Dermis blood vessel endothelial cell (primary cell): ENCODE data around the gene VEGFC. TPM values are rescaled to one million over a fixed set of nuclear protein-coding genes. Genes with fewer than 3 reads are reported as not detected.

ENCODE experiments used
- DNase-seq: peaks from one replicate; pipeline ENCODE4 v3.0.0; 2010
- total RNA-seq: library from RNA; depleted of rRNA; stranded (reverse); fragments of >200 nt; gene quantifications from 2 replicates; pipeline ENCODE4 v1.2.3, GENCODE V29; 2014

VEGFC gene
- total RNA-seq, 1 donor from 2014 or later, result 4.4 TPM

GRCh38 chr4:176675810-176676209 lies 116.9 kb downstream of the VEGFC start:
- no peak for DNase-seq

DNA sequence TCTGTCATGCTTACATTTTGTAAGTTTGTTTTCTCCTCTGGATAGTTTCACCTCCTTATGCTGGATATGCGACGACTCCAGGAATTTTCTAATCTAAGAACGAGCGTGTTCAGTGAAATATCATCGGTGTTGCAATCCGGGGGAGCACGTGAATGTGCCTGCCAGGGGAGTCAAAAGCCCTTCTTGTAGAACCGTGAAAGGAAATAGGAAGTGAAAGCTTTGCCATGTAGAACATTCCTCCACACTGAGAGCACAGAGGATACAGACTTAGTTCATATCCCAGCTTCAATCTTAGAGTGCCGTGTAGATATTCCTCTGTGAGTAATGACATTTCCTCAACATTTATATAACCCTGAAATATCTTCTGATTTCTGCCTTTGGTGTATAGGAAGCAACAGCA lies 121.2 kb downstream of the VEGFC start:
- no peak for DNase-seq

GRCh38 chr4:176668324-176668723 lies 124.4 kb downstream of the VEGFC start:
- DNase-seq, result no peak

DNA sequence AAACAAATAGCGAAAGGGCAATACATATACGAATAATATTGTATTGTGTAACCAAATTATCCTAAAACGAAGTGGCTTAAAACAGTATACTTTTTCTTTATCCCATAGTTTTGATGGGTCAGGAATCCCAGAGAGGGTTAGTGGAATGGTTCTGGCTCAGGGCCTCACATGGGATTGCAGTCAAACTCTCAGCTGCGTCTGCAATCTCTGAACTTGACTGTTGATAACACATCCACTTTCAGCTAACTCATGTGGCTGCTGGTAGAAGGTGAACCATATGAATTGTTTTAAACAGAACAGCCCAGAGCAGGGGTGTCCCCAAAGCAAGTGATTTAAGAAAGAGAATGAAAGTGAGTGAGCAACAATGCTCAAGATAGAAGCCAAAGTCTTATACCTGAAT lies 127.8 kb downstream of the VEGFC start:
- DNase-seq, result no peak

- no peak for DNase-seq
Observed at GRCh38 chr4:176660561-176660960, 132.2 kb downstream of the VEGFC start.

DNA sequence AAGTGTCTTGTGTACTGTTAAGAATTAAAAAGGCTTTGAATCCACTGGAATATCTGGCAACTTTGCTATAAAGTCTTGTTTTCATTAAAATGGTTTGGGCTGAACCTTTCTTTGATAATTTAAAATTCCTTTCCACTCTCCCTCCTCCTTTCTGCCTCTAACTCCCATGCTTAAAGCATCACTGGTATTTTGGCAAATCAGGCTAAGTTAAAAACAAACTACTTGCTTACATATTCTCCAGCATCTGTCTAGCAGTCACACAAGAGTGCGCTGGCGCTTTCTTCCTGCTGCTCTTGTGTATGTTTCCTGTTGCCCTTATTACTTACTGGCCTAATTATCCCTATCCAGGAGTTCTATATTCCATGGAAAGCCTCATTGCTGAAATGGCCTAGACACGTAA lies 136.6 kb downstream of the VEGFC start:
- no peak for DNase-seq

DNA sequence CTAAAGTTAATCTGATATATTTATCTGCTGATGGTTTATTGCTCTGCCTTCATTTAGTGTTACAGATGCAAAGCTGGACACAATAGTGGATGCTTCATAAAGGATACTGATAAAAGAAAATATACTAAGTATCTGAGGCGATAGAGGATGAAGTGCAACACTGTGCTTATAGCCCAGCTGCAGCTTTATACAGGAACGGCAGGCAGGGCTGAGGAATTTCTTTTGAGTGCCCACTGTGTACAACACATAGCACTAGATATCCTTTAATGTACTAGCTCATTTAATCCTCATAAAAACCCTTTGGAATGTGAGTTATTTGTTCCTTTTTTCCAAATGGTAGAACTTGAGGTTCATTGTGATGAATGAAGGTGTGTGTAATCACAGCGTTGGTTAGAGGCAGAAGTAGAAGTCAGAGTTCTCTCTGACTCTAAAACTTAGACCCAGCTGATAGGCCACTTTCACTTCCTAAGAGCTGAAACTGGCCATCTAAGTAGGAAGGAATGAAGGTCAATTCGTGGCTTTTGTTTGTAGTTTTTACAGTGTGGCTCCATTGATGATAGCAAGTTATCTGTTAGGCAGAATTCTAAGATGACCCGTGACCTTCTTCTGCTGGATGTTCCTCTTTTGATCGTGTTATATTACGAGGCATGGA lies 138.0 kb downstream of the VEGFC start:
- DNase-seq, result no peak

DNA sequence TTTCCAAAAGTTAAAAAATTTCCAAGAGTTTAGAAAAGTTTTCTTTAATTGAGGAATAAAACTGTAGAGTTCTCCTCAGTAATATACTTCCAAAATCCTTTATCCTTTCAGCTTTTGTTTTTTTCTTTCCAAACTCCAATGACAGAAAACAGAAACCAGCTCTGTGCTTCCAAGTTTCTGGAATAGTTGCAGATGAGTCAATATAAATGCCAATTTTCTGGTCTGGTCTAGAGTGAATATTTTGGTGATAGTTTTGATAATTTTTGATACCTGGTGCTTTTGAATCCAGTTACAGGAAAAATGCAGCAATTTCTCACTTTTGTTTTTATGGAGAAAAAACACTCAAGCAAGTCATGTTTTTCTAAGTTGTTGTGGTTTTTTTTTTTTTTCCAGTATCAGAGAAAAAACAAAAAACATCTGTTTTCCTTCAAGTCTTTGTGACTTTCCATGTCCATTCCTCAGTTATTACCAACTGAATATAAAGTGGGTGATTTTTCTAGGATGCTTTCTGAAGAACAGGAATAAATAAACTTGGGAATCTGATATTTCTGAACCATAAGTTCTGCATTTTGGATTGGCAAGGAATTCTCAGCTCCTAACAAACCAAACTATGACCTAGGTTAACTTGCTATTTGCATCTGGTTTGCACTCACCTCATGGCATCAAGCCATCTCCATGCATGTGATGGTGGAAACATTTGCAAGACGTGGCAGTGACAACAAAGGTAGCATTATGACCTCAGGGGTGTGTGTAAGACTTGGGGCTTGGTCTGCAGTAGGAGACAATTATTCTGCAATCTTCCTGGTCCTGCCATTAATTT lies 139.1 kb downstream of the VEGFC start:
- DNase-seq, result no peak

DNA sequence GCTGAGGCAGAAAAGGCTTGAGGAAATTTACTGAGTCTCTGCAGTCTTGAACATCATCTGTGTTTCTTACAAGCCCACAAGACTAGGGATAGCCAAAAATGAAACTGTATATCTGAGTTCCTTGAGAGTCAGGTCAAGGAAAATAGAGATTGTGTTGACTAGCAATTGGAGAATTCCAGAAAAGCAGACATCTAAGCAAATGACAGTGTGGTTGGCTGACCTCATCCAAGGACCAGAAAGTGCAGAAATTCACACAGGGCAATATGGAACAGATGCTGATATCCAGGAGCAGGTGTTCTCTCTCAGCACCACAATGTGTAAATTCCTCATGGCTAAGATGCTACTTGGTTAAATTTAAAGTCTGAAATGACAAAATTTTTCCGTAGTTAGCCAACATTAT lies 146.4 kb downstream of the VEGFC start:
- no peak for DNase-seq

- DNase-seq, result no peak
Observed at GRCh38 chr4:176645246-176645960, 147.3 kb downstream of the VEGFC start.

- no peak for DNase-seq
Observed at GRCh38 chr4:176642472-176642871, 150.2 kb downstream of the VEGFC start.

DNA sequence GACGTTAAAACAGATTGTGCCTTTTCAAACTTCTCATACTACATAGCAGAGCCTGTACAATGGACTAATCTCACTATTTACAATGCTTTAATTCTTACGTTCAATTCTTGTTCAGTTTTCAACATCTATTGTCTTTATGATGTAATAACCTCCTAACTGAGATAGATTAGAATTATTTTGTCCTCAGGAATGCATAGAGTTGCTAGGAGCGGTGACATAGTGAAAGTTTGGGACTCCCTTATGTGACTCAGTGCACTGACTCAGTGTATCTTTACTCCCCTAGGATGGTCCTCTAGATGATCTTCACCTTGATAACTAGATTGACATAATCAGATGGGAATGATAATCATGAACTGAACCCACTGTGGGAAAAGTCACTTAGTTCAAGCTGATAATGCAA lies 151.5 kb downstream of the VEGFC start:
- no peak for DNase-seq

- no peak for DNase-seq
Observed at GRCh38 chr4:176638992-176639391, 153.7 kb downstream of the VEGFC start.

DNA sequence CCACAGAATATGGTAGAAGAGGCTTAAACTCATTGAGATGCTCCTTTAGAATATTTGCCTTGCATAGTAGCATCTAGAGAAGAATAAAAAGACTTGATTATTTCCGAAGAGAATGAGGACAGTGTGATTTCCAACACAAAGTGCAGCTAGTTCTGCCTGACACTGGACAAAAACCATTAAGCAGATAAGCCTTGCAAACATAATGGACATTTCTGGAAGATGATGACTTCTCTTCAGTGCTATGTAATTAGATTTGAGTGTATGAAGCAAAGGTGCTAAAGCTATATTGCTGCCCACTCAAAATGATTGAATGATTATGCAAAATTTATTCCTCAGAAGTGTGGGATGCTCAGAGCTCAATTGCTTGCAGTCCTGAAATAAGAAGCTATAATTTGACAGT lies 156.4 kb downstream of the VEGFC start:
- DNase-seq, result no peak

DNA sequence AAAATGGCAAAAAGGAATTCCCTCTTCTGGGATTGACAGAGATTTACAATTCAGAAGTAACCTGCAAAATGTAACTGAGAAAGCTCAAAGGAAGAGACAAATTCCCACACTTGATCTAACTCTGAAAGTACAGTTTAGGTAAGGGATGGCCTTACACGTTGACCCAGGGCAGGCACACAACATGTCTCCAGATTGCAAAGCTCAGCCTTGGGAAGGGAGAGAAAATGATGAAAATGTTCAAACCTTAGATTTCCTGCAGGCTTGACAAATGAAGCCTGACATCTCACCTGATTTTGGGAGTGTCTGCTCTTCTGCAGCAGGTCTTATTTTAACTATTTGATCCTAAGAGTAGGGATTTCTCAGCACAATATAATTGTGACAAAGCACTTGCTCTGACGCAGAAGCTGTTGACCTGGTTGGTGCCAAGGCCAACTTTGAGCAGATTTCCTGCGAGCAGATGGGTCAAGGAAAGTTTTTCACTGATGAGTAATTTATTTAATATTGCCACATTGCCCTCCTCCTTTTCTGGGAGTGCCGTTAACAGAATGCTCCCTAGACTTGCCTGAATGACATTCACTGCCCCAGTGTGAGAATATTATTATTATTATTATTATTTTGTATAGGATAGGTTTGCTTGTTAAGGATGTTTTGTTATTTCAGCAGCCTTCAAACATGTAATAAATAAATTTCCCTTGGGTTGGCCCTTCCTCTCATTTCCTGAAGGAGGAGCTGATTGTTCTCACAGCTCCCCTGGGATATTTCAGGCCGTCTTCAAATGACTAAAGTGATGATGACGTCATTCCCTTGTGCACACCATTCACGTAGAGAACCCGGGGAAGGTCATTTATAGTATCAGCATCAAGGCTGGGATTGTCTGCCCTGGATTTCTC lies 157.1 kb downstream of the VEGFC start:
- peak; percentile 81 for DNase-seq
